Brain microvascular endothelial cell (primary cell): ENCODE measurements around the gene STT3B.

ENCODE experiments used
- DNase-seq: peaks from one replicate; pipeline ENCODE4 v3.0.0-alpha.2; 2020
- H3K27ac ChIP-seq: fragments of 250-450 bp; sonication (Bioruptor Pico); 2 replicates; pipeline ENCODE4 v1.5.1; 2020; ENCODE audit warnings: mild to moderate bottlenecking, moderate library complexity
- H3K27me3 ChIP-seq: fragments of 250-450 bp; sonication (Bioruptor Pico); replicated peaks from 2 replicates; pipeline ENCODE4 v1.5.1; 2020; ENCODE audit warnings: mild to moderate bottlenecking
- H3K36me3 ChIP-seq: fragments of 250-450 bp; sonication (Bioruptor Pico); replicated peaks from 2 replicates; pipeline ENCODE4 v1.5.1; 2020; ENCODE audit warnings: mild to moderate bottlenecking
- H3K4me3 ChIP-seq: 2 replicates; pipeline ENCODE4 v1.5.1; 2011; ENCODE audit warnings: low read depth, mild to moderate bottlenecking, control low read depth, low read length, moderate library complexity
- CTCF ChIP-seq: IDR thresholded peaks from 2 replicates; pipeline ENCODE4 v1.5.1; 2011; ENCODE audit warnings: low read depth, mild to moderate bottlenecking, moderate library complexity, low read length, control low read depth, inconsistent platforms; ENCODE audit errors: missing control alignments
- in situ Hi-C: cut with HindIII; loops from 2 replicates; pipeline ENCODE4 v1.10.0; 2017; ENCODE audit warnings: low sequenced_read_pairs, low pct_ligation_motif_present

Gene STT3B

GRCh38 chr3:31661286-31661685, 128.6 kb downstream of the STT3B start:
- no peaks in the 10 kb centered on the region for H3K27me3 ChIP-seq
- H3K36me3 ChIP-seq = no peaks in the 10 kb centered on the region
- no peak overlapping the region for H3K4me3 ChIP-seq
- H3K27ac ChIP-seq = no peak overlapping the region
- no peak for DNase-seq
- no peak for TF ChIP-seq CTCF
- in situ Hi-C loops = no loop called here

GRCh38 chr3:31661993-31662670, 129.4 kb downstream of the STT3B start:
- H3K36me3 ChIP-seq = no peaks in the 10 kb centered on the region
- TF ChIP-seq CTCF = no peak

GRCh38 chr3:31664031-31664430, 131.3 kb downstream of the STT3B start:
- Histone ChIP-seq H3K4me3 (no peak overlapping the region), H3K27ac (no peak overlapping the region), H3K27me3 (no peaks in the 10 kb centered on the region), H3K36me3 (peaks cover 3% of the 10 kb centered on the region)
- DNase-seq = no peak
- no peak for TF ChIP-seq CTCF
- in situ Hi-C loops = no loop called here

More at GRCh38 chr3:31661993-31662670, 129.4 kb downstream of the STT3B start:
- no peak overlapping the region for H3K27ac ChIP-seq
- H3K4me3 ChIP-seq = no peak overlapping the region
- DNase-seq = no peak
- in situ Hi-C loops = no loop called here
- no peaks in the 10 kb centered on the region for H3K27me3 ChIP-seq

- DNase-seq = no peak
- in situ Hi-C loops = no loop called here
- no peak for TF ChIP-seq CTCF
- H3K27me3 ChIP-seq = no peaks in the 10 kb centered on the region
- H3K27ac ChIP-seq = no peak overlapping the region
- no peak overlapping the region for H3K4me3 ChIP-seq
- peaks cover 3% of the 10 kb centered on the region for H3K36me3 ChIP-seq
These were observed 134.9 kb downstream of the STT3B start for GRCh38 chr3:31667582-31667981.

- no peak for TF ChIP-seq CTCF
- DNase-seq = no peak
- Histone ChIP-seq H3K4me3 (no peak overlapping the region), H3K36me3 (peaks cover 3% of the 10 kb centered on the region), H3K27me3 (no peaks in the 10 kb centered on the region), H3K27ac (no peak overlapping the region)
- in situ Hi-C loops = no loop called here
These were observed 135.5 kb downstream of the STT3B start for GRCh38 chr3:31668242-31668641.

GRCh38 chr3:31670136-31670535, 137.4 kb downstream of the STT3B start:
- Histone ChIP-seq H3K4me3 (no peak overlapping the region), H3K27ac (no peak overlapping the region), H3K27me3 (no peaks in the 10 kb centered on the region), H3K36me3 (peaks cover 3% of the 10 kb centered on the region)
- in situ Hi-C loops = no loop called here
- no peak for TF ChIP-seq CTCF
- no peak for DNase-seq
